H9 (cell line): Measurements from ENCODE around the gene FBXO28. TPM values are rescaled to one million over a fixed set of nuclear protein-coding genes. Genes with fewer than 3 reads are reported as not detected.

Source experiments
- DNase-seq: peaks from one replicate; pipeline ENCODE4 v3.0.0-alpha.2; 2017
- H2AFZ ChIP-seq: one replicate; pipeline ENCODE4 v1.6.1; 2013; ENCODE audit warnings: mild to moderate bottlenecking, low read length, control low read depth, moderate library complexity
- H2AK5ac ChIP-seq: 2 replicates; pipeline ENCODE4 v1.6.1; 2013; ENCODE audit warnings: low read length, control low read depth, mixed read lengths; ENCODE audit not compliant: insufficient read length
- H2BK120ac ChIP-seq: one replicate; pipeline ENCODE4 v1.6.1; 2013; ENCODE audit warnings: low read depth, mild to moderate bottlenecking, low read length, control low read depth, inconsistent platforms; ENCODE audit not compliant: poor library complexity, severe bottlenecking
- H2BK12ac ChIP-seq: 2 replicates; pipeline ENCODE4 v1.6.1; 2013; ENCODE audit warnings: low read length, control low read depth, mixed read lengths, low read depth; ENCODE audit not compliant: insufficient read length
- H2BK15ac ChIP-seq: 2 replicates; pipeline ENCODE4 v1.6.1; 2013; ENCODE audit warnings: low read depth, low read length, control low read depth
- H2BK20ac ChIP-seq: one replicate; pipeline ENCODE4 v1.6.1; 2013; ENCODE audit warnings: low read depth, mild to moderate bottlenecking, low read length, control low read depth, inconsistent platforms; ENCODE audit not compliant: poor library complexity, severe bottlenecking
- H2BK5ac ChIP-seq: 2 replicates; pipeline ENCODE4 v1.6.1; 2013; ENCODE audit warnings: low read length, control low read depth, mixed read lengths; ENCODE audit not compliant: insufficient read length
- H3K14ac ChIP-seq: 2 replicates; pipeline ENCODE4 v1.6.1; 2013; ENCODE audit warnings: low read length, control low read depth; ENCODE audit not compliant: insufficient read depth
- H3K18ac ChIP-seq: 2 replicates; pipeline ENCODE4 v1.6.1; 2013; ENCODE audit warnings: low read depth, mild to moderate bottlenecking, mixed read lengths, low read length, control low read depth; ENCODE audit not compliant: insufficient read length
- H3K23ac ChIP-seq: 2 replicates; pipeline ENCODE4 v1.6.1; 2013; ENCODE audit warnings: low read length, control low read depth, mixed read lengths, low read depth; ENCODE audit not compliant: insufficient read length
- H3K23me2 ChIP-seq: 2 replicates; pipeline ENCODE4 v1.6.1; 2013; ENCODE audit warnings: low read depth, mild to moderate bottlenecking, mixed read lengths, low read length, control low read depth; ENCODE audit not compliant: insufficient read length, poor library complexity, severe bottlenecking
- H3K27ac ChIP-seq: 2 replicates; pipeline ENCODE4 v1.5.1; 2013; ENCODE audit warnings: low read length, control low read depth, mixed read lengths, low read depth; ENCODE audit not compliant: insufficient read length
- H3K27me3 ChIP-seq: 2 replicates; pipeline ENCODE4 v1.6.1; 2013; ENCODE audit warnings: low read length, control low read depth, inconsistent platforms; ENCODE audit not compliant: insufficient read depth
- H3K4ac ChIP-seq: 2 replicates; pipeline ENCODE4 v1.6.1; 2013; ENCODE audit warnings: low read depth, mild to moderate bottlenecking, control low read depth, inconsistent platforms, low read length, moderate library complexity
- H3K4me1 ChIP-seq: 2 replicates; pipeline ENCODE4 v1.6.1; 2013; ENCODE audit warnings: low read length, control low read depth, inconsistent platforms; ENCODE audit not compliant: insufficient read depth
- H3K4me2 ChIP-seq: 2 replicates; pipeline ENCODE4 v1.6.1; 2013; ENCODE audit warnings: low read length, control low read depth, mixed read lengths; ENCODE audit not compliant: insufficient read length, insufficient read depth
- H3K56ac ChIP-seq: 2 replicates; pipeline ENCODE4 v1.6.1; 2013; ENCODE audit warnings: low read depth, mild to moderate bottlenecking, mixed read lengths, low read length, control low read depth; ENCODE audit not compliant: insufficient read length
- H3K79me1 ChIP-seq: 2 replicates; pipeline ENCODE4 v1.6.1; 2013; ENCODE audit warnings: low read depth, mild to moderate bottlenecking, moderate library complexity, low read length, control low read depth, inconsistent platforms; ENCODE audit not compliant: insufficient read depth, poor library complexity, severe bottlenecking
- H3K79me2 ChIP-seq: 2 replicates; pipeline ENCODE4 v1.6.1; 2013; ENCODE audit warnings: low read length, control low read depth, inconsistent platforms; ENCODE audit not compliant: insufficient read depth
- H3K9ac ChIP-seq: 2 replicates; pipeline ENCODE4 v1.6.1; 2013; ENCODE audit warnings: low read length, control low read depth, mixed read lengths; ENCODE audit not compliant: insufficient read length; ENCODE audit errors: extremely low read depth
- H3K9me3 ChIP-seq: one replicate; pipeline ENCODE4 v1.6.1; 2013; ENCODE audit warnings: low read depth, low read length, inconsistent platforms; ENCODE audit not compliant: control insufficient read depth
- H3T11ph ChIP-seq: one replicate; pipeline ENCODE4 v1.6.1; 2013; ENCODE audit warnings: mild to moderate bottlenecking, low read length, control low read depth, inconsistent platforms
- H4K20me1 ChIP-seq: one replicate; pipeline ENCODE4 v1.6.1; 2013; ENCODE audit not compliant: control insufficient read depth, insufficient read length, insufficient read depth
- H4K5ac ChIP-seq: 2 replicates; pipeline ENCODE4 v1.6.1; 2013; ENCODE audit warnings: low read depth, mild to moderate bottlenecking, mixed read lengths, low read length, control low read depth; ENCODE audit not compliant: insufficient read length
- H4K8ac ChIP-seq: replicated peaks from 2 replicates; pipeline ENCODE4 v1.6.1; 2013; ENCODE audit warnings: low read length, control low read depth, mixed read lengths, low read depth; ENCODE audit not compliant: insufficient read length
- H4K91ac ChIP-seq: 2 replicates; pipeline ENCODE4 v1.6.1; 2013; ENCODE audit warnings: low read depth, mild to moderate bottlenecking, moderate library complexity, mixed read lengths, low read length, control low read depth; ENCODE audit not compliant: insufficient read length
- H3K27ac Mint-ChIP-seq, 3 experiments: 2 replicates in 2 of 3; 3 replicates in 1 of 3; pipeline ENCODE4 v1.8.0; 2020 to 2021; ENCODE audit warnings: mixed read lengths in 3 of 3, mild to moderate bottlenecking in 1 of 3, moderate library complexity in 1 of 3
- H3K27me3 Mint-ChIP-seq: 2 replicates; pipeline ENCODE4 v1.8.0; 2021; ENCODE audit warnings: low read depth, mild to moderate bottlenecking, moderate library complexity, mixed read lengths
- H3K36me3 Mint-ChIP-seq, 3 experiments: 2 replicates in 2 of 3; 3 replicates in 1 of 3; pipeline ENCODE4 v1.8.0; 2020 to 2021; ENCODE audit warnings: low read depth in 3 of 3, mixed read lengths in 3 of 3; ENCODE audit not compliant: insufficient read depth in 1 of 3
- H3K4me1 Mint-ChIP-seq, 2 experiments: 2 replicates each; pipeline ENCODE4 v1.8.0; 2020; ENCODE audit warnings: mixed read lengths in 2 of 2
- H3K4me3 Mint-ChIP-seq, 2 experiments: 2 replicates in 1 of 2; 3 replicates in 1 of 2; pipeline ENCODE4 v1.8.0; 2020 to 2021; ENCODE audit warnings: mild to moderate bottlenecking in 2 of 2, mixed read lengths in 2 of 2, moderate library complexity in 1 of 2
- H3K9me3 Mint-ChIP-seq, 2 experiments: 2 replicates in 1 of 2; 3 replicates in 1 of 2; pipeline ENCODE4 v1.8.0; 2020; ENCODE audit warnings: mild to moderate bottlenecking in 2 of 2, mixed read lengths in 2 of 2, moderate library complexity in 1 of 2
- CTCF ChIP-seq: fragments of 200-600 bp; sonication (generic); conservative IDR thresholded peaks from 3 replicates; pipeline ENCODE4 v1.8.0; 2021; ENCODE audit warnings: antibody characterized with exemption, mild to moderate bottlenecking
- WGBS: extraction: QIAGEN DNeasy Blood & Tissue Kit; methylation state at CpG from one replicate; pipeline ENCODE4 v1.1.7; 2013; ENCODE audit warnings: missing lambda C conversion rate, low lambda C conversion rate, mixed read lengths; ENCODE audit not compliant: insufficient read length; ENCODE audit errors: extremely low coverage; 5-methylcytosine and 5-hydroxymethylcytosine counted together
- total RNA-seq: library from RNA; stranded (reverse); gene quantifications from 2 replicates; pipeline ENCODE4 v1.2.1, GENCODE V29; 2021

The FBXO28 gene
- total RNA-seq, 1 experiment from 2014 or later, result 55.0 TPM

GRCh38 chr1:224070521-224070920 is 43.4 kb upstream of the FBXO28 start:
- Mint-ChIP-seq H3K4me1 (peaks cover 6 to 7% of the 10 kb centered on the region in 2 experiments), H3K27ac (no peak overlapping the region; a peak in 1 of 7 replicates), H3K9me3 (peaks cover 3 to 7% of the 10 kb centered on the region in 2 experiments; a peak in 2 of 5 replicates), H3K27me3 (no peaks in the 10 kb centered on the region; the same call in 1 of the 2 replicates), H3K36me3 (peaks cover 0 to 13% (median 0%) of the 10 kb centered on the region in 3 experiments; a peak in 1 of 7 replicates), H3K4me3 (no peak overlapping the region)
- no peak overlapping the region for H2BK120ac ChIP-seq
- no peaks in the 10 kb centered on the region for H3K27me3 ChIP-seq
- H4K5ac ChIP-seq, result no peak overlapping the region
- H4K8ac ChIP-seq, result no peak overlapping the region
- H4K20me1 ChIP-seq, result no peaks in the 10 kb centered on the region
- no peaks in the 10 kb centered on the region for H3K23me2 ChIP-seq
- H3K14ac ChIP-seq, result no peak overlapping the region
- H3K79me1 ChIP-seq, result no peaks in the 10 kb centered on the region
- no peak overlapping the region for H2AK5ac ChIP-seq
- no peak overlapping the region for H3K27ac ChIP-seq
- no peak overlapping the region for H3K18ac ChIP-seq
- H3K9ac ChIP-seq, result no peak overlapping the region
- no peak for DNase-seq
- peaks cover 3% of the 10 kb centered on the region for H3K9me3 ChIP-seq
- H3K79me2 ChIP-seq, result no peaks in the 10 kb centered on the region
- H3K23ac ChIP-seq, result no peak overlapping the region
- H2BK5ac ChIP-seq, result no peak overlapping the region
- no peak overlapping the region for H3K4me2 ChIP-seq
- H3K4me1 ChIP-seq, result no peaks in the 10 kb centered on the region
- no peak overlapping the region for H3T11ph ChIP-seq
- H3K4ac ChIP-seq, result no peak overlapping the region
- no peak overlapping the region for H2BK20ac ChIP-seq
- no peak overlapping the region for H3K56ac ChIP-seq
- no peak overlapping the region for H2BK12ac ChIP-seq
- H2BK15ac ChIP-seq, result no peak overlapping the region
- WGBS, result no CpG with 5 or more reads among the region's 2 CpGs
- no peak for TF ChIP-seq CTCF
- H4K91ac ChIP-seq, result no peak overlapping the region
- H2AFZ ChIP-seq, result no peak overlapping the region
